Retina (tissue), 1 donor: ENCODE results near the gene SPATA21.
"Not testable (repeated sequence)": the region's sequence is repeated elsewhere in the genome, so short reads cannot be mapped to it uniquely, and the experiment has no call there.

ENCODE experiments used
- DNase-seq: peaks from one replicate; pipeline ENCODE4 v3.0.0-alpha.2; 2016

Gene SPATA21

DNA sequence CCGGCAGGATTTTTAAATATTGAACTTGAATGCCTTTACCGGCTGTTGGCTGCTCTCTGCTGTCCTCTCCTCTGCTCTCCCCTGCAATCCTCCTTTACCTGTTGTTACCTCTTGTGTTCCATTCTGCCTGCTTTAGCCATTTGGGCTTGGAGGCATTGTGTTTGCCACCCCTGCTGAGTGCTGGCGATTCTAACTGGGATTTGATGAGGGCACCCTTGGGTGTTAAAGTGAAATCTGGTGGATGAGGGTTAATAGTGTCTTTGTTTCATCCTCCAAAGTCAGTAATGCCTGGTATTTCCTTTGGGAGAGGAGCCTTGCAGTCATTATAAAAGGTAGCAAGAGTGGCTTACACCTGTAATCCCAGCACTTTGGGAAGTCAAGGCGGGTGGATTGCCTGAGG lies 60.3 kb downstream of the SPATA21 start:
- DNase-seq = no peak

DNA sequence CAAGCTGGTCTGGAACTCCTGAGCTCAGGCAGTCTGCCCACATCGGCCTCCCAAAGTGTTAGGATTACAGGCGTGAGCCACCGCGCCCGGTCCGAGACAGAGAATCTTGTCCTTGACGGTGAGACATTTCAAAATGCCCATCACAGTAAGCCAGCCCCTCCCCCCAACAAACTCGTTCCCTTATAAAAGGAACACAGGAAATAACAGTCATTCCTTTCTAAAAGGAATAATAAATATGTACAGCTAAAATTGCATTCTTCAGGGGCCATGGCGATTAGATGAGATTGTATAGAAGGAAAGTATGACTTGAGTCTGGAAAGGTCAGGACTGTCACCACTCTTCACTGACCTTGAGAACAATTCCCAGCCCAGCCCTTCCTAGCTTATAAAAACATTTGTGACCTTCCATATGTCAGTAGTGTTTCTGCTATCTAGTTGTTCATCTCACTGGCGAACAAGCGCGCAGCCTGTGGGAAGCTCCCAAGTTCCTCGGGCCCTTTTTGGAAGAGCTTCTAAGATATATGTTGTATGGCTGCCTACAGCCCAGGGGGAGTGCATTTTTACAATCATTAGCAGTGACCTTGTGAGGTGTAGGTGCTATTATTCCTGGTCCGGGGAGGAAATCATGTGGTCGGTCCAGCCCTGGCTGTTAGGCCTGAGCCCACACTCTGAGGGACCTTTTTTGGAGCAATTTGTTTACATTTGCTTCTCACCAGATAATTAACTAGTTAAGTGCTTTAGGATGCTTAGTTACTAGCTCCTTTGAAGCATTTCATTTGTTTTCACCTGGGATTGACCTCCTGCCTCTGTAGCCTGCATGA lies 61.5 kb downstream of the SPATA21 start:
- no peak for DNase-seq

DNA sequence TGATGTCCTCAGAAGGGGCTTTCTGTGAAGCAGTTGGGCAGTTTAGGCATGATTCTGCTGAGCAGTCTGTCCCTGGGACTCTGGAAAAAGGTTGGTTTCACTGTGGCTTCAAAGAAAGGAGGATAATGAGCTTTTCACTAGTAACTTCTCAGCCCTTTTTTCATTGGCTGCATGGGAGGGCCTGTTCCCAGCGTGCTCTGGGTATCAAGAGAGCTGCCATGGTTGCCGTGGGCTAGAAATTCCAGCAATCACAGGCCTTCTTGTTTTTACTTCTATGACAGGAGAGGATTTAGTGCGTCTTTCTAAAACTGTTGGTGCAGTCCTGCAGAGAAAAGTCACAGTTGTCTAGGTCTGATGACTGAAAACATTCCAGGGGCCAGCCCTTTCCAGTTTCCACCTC lies 63.0 kb downstream of the SPATA21 start:
- DNase-seq = no peak

DNA sequence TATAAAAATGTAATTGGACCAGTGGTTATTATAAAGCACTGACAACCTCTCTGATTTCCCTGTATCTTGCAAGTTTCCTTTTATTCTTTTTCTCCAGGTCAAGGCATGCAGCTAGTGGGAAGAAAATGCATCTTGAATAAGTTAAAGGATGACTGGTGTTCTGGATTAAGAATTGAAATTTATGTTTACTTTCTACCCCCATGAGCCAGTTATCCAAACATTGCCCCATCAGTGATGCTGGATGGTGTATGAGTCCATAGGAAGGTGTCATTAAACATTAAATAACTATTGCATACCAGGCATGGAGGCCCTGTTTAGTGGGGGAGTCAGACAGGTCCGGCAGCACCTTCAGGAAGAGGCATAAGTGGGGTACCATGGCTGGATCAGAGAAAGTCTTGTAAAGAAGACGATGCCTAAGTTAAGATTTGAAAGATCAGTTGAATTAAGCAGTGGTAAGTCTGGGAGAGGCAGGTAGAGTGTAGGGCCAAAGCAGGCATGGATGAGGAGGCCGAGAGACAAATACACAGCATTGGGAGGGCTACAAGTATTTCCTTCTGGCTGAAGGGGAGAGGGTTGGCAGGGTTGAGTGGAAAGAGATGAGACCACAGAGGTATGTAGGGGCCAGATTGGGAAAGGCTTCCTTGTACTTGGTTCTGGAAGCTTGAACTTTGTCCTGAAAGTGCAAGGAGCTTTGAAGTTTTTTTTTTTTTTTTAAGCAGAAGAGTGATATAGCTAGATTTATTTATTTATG lies 64.5 kb downstream of the SPATA21 start:
- no peak for DNase-seq

DNA sequence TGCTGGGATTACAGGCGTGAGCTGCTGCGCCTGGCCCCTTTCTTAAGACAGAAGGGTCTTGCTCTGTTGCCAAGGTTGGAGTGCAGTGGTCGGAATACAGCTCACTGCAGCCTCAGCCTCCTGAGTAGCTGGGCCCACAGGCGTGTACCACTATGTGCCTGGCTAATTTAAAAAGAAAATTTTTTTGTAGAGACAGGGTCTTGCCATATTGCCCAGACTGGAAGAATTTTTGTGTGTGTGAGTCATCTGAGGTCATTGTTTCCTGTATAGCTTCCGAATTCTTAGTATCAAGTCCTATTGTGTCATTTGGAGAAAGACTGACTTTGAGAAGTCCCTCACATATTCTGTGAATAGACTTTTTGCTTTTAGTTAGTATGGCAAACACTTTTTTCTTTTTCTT lies 65.5 kb downstream of the SPATA21 start:
- no peak for DNase-seq

DNA sequence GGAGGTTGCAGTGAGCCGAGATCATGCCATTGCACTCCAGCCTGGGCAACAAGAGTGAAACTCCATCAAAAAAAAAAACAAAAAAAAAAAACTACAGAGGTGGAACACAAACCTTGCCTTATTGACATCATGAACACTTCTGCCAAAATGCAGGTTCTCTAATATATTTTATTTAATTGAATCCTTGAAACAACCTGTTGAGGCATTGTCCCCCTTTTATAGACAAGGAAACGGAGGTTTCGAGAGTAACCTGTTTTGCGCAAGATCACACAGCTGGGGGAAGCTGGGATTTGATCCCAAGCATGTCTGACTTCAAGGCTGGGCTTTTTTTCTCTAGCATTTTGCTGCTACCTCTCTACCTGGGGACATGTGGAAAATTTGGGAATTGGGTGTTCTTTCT lies 67.4 kb downstream of the SPATA21 start:
- no peak for DNase-seq

DNA sequence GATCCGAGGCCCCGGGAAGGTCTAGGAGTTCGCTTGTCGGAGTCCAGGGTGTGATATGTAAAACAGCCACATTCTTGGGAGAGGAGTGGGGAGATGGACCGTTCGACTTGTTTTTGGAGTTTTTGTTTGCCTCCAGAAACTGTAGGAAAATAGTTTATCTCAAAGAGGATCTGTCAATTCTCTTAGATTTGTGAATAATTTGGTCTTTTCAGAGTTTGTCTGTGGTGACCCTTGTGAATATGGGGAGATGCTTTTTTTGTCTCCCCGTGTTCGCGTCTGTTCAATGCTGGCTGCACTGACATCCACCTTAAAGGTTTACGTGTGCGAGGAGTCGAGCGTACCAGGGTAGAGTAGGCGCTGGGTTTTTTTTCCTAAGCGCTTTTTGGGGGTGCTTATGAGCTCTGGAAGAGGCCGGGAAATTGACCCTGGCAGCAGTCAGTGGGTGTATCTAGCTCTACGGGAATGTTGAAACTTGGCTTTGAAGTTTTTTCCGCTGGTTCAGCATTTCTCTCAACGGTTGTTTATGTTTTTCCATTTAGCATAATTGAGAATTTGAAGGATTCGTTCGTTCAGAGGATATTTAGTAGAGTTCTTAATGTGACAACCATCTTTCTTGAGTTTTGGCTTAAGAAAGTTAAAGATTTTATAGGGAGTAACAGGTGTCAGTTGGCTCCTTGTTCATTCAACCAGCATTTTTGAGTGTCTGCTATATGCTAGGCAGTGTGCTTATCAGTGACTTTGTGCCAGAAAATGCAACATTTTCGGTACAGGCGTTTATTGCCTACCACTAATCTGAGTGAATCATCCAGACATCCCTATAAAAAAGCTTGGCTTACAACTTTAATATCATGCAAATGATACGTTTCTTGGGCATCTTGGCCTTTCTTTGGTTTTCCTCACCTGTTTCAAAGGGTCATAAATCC lies 69.0 kb downstream of the SPATA21 start:
- no peak for DNase-seq

DNA sequence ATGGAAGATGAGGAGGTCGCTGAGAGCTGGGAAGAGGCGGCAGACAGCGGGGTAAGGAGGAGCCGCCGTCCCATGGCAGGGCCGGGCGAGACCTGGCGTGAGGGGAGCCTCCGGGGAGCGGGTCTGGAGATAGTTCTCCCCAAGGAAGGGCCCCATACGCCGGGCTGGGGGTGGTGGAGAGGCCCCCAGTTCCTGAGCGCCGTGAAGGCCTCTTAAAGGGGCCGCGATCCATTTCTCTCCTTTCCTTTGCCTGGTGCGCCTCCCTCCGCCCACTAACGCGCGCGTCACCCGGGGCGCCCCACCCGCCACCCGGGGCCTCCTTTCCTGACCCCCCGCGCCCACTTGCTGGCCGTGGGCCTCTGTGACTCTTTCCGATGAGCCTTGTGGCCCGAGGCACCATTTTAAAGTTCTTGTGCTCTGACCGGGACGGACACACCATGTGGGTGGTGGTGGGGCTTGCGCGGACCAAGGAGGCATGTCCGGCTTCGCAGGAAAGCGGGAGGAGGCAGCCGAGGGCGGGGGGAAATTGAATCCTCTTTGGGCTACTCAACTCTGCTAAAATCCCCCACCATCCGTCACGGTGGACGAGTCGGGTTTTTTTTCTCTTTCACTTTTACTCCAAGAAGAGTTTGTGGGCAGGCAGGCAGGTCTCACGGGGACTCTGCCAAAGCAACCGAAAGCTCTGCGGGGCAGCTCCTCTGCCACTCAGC lies 69.8 kb downstream of the SPATA21 start:
- DNase-seq = peak; percentile 99

DNA sequence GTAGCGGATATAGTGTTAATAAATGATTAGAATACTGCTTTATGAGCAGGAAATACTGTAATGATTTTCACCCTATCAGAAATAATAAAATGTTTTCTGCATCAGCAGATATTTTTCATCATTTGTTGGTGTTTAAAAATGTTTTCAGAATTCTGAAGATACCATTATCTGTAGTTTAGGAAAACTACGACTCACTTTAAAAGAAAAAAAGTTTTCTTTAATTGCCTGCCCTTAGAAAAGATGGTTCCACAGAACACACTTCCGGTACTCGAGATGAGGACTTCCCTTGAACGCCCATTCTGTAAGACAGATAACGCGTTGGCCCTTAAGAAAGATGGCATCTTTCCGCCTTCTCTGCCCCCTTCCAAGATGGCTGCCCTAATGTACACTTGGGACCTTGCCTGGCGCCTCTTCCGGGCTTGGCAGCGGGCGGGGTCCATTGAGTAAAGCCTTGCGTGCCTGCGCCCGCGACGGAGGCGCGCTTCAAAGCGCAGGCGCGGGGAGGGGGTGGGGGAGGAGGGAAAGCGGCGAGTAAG lies 70.4 kb downstream of the SPATA21 start, which contains the start of gene SZRD1:
Gene SZRD1, plus strand, starts transcription at position 521 of the 536 bp plus-strand sequence. CDS start 16 bp downstream, outside the sequence.
- DNase-seq = peak; percentile 99

DNA sequence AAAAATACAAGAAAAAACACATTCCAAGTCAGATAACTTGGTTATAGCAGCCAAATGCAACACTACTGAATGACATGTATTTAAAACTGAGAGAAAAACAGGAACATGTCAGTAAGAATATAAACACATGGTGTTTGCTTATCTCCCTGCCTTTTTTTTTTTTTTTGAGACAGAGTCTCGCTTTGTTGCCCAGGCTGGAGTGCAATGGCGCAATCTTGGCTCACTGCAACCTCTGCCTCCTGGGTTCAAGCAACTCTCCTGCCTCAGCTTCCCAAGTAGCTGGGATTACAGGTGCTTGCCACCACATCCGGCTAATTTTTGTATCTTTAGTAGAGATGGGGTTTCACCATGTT lies 72.1 kb downstream of the SPATA21 start:
- not testable (repeated sequence) for DNase-seq

DNA sequence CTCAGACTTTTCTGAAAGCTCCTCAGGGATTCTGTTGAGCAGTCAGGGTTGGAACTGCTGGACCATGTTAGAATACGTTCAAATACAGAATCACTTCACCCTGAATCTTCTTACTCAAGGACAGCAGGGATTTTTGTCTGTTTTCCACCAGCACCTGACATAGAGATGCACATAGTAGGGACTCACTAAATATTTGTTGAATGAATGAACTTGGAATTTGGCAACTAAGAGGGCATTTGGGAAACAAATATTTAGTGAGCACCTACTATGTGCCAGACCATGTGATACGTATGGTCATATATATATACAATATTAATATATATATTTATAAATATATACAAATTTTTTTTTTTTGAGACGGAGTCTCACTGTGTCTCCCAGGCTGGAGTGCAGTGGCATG lies 80.4 kb downstream of the SPATA21 start:
- no peak for DNase-seq

DNA sequence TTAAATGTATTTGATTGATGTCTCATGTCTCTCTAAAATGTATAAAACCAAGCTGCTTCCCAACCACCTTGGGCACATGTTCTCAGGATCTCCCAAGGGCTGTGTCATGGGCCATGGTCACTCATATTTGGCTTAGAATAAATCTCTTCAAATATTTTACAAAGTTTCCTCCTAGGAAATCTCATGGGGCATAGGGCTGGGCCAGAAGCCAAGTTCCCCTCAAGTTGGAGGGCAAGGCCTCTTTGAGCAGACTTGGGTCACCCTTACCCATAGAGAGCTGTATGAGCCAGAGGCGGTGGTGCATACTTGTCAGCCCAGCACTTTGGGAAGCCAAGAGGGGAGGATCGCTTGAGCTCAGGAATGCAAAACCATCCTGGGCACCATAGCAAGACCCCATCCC lies 82.6 kb downstream of the SPATA21 start:
- DNase-seq = no peak

DNA sequence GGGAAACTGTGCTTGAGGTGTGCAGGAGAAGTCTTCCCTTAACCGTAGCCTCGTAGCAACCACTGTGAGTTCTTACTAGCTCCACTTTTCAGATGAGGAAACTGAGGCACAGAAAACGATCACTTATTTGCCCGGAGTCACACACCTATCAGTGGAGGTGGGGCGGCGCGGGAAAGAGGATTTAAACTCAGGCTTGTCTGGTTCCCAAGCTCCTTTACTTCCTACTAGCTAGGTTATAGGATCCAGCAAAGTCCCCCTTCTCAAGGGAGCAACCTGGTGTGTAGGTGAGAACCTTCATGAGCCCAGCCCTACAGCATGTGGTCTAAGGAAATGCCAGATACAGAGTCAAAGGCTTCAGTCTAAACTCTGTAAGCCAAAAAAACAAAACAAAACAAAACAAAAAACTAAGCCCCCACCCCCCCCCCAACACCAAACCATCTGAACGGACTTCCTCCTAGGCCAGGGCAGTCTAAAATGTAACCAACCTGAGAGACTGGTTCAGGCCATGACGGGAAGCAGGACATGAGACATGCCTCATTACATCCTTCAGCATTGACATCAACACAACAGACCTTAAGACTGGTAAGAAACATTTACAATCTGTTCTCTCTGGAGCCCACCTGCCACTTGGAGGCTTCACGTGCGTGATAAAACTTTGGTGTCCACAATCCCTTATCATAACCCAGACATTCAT lies 84.2 kb downstream of the SPATA21 start:
- DNase-seq = peak; percentile 10

DNA sequence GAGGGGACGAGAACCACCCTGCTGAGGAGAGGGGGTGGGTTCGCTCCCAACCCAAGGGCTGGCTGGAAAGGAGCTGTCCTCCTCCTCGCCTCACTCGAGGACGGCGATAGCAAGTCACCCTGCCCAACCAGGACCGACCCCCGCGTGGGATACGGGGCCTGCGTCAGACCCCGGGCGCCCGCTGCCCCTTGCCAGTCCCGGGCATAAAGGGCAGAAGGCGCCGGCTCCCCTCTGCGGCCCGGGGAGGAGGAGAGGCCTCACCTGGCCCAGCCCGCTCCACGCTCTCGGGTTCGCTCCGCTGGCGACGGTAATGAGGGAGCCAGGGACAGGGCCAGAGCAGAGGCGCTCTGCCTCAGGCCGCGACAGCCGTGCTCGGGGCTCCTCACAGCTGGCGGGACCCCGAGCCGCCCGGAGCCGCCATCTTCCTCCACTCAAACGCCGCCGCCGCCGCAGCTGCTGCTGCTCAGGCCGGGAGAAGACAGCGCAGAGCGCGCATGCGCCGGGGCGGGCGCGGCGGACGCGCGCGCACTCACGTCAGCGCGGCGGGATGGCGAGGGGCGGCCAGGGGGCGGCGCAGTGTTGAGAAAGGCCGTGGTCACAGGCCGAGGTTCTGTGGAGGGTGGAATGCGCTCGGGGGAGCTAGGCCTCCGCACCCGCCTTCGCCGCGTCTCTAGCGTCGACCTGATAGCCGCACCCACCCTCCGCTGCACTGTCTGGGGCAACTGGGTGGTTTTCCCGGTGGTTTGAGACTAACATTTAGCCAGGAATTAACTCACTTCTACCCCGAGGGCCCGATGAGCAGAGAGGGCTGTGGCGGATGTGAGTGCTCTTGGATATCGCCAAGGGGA lies 85.0 kb downstream of the SPATA21 start, which contains the start of gene FBXO42:
Gene FBXO42, minus strand, starts transcription at position 487 of the 848 bp plus-strand sequence. CDS start 37,062 bp downstream, outside the sequence.
- DNase-seq = peak; percentile 97

DNA sequence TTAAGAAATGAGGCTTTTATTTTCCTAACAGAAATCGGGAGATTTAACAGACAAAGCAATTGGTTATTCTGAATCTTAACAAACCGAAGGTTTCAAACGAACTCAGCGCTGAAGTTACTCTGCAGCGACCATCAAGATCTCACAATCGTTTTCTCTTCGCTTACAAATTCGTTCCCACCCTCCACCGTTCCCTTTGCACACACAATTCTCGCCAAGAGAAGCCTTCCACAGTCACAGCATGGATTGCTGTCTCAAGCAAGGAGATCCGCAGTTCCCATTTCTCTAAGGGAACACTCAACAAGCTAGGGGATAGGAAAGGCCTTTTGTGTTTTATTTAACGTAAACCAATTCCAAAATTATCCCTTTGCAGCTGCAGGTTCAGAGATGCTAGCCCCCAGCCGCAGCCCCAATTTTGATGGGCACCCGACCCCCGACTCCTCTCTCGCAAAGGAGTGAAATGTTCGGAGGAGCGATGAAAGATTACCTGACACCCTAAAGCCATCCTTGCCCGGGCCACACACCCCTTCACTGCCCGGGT lies 85.7 kb downstream of the SPATA21 start:
- DNase-seq = peak; percentile 64

DNA sequence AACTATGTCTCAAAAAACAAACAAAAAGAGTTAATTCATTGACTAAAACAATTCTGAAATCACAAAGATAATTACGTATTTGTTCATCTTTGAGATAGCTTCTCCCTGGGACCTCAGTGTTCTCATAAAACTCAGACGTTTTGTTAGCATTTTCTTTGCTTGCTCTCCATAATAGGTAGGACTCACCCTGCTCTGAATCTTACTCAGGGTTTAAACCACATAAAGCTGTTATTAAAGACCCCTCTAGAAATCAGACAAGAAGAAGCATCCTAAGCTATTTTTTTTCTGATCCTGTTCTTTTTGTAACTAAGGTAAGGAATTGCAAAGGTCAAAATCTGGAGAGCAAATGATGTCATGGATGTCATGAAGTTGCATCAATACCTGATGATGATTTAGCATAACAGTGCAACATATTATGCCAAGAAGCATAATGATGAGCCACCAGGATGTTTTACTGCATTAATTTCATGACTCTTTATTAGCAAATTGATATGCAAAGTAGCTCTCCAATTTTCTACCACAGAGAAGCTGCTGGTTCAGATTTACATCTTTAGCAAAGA lies 87.3 kb downstream of the SPATA21 start:
- no peak for DNase-seq
